Measurements from ENCODE around the gene ZNRF2. TPM values are rescaled to one million over a fixed set of nuclear protein-coding genes. Genes with fewer than 3 reads are reported as not detected.

ZNRF2 gene
- total RNA-seq, 4 donors from 2014 or later, result 60.8 to 83.0 (median 69.6) TPM

GRCh38 chr7:30247541-30248401 is 36.6 kb upstream of the ZNRF2 start:
- in situ Hi-C loops (cut with MboI; ENCODE audit: low pct_ligation_motif_present in 1 of 4, low pct_unique_long_range_greater_than_20kb in 1 of 4, low sequenced_read_pairs in 3 of 4), result no loop called here
- Histone ChIP-seq H3K9me3 (no peaks in the 10 kb centered on the region), H3K27ac (no peak overlapping the region)

GRCh38 chr7:30249316-30249715 is 35.1 kb upstream of the ZNRF2 start:
- Histone ChIP-seq H3K27me3 (no peaks in the 10 kb centered on the region), H3K36me3 (no peaks in the 10 kb centered on the region), H3K9me3 (no peaks in the 10 kb centered on the region), H3K4me1 (peaks cover 0 to 20% (median 17%) of the 10 kb centered on the region in 4 donors), H3K27ac (no peak overlapping the region), H3K4me3 (no peak overlapping the region)
- intact Hi-C loops (cut with DNase I; ENCODE audit: low total_unique reads), result no loop called here
- in situ Hi-C loops (cut with MboI; ENCODE audit: low pct_ligation_motif_present in 1 of 4, low pct_unique_long_range_greater_than_20kb in 1 of 4, low sequenced_read_pairs in 3 of 4), result no loop called here
- DNase-seq, result no peak
- WGBS, 2 donors (ENCODE audit: low coverage in 1 of 2), result 89 to 100% methylated on average over 2 of the region's 2 CpGs
- TF ChIP-seq POLR2AphosphoS5 (IDR thresholded peaks at IDR 0.05) (no peak), CTCF (IDR thresholded peaks at IDR 0.05) (no peak), POLR2A (IDR thresholded peaks at IDR 0.05) (no peak), EP300 (IDR thresholded peaks at IDR 0.05; ENCODE audit: low read depth) (no peak)

More at GRCh38 chr7:30247541-30248401, 36.6 kb upstream of the ZNRF2 start:
- H3K4me3 ChIP-seq, result no peak overlapping the region
- peaks cover 0 to 5% (median 2%) of the 10 kb centered on the region in 4 donors for H3K4me1 ChIP-seq
- H3K36me3 ChIP-seq, result no peaks in the 10 kb centered on the region
- no peaks in the 10 kb centered on the region for H3K27me3 ChIP-seq
- 52 to 85% methylated on average over 3 to 6 of the region's 6 CpGs for WGBS, 2 donors (ENCODE audit: low coverage in 1 of 2)
- TF ChIP-seq POLR2AphosphoS5 (IDR thresholded peaks at IDR 0.05) (no peak), EP300 (IDR thresholded peaks at IDR 0.05; ENCODE audit: low read depth) (no peak), POLR2A (IDR thresholded peaks at IDR 0.05) (no peak), CTCF (IDR thresholded peaks at IDR 0.05) (no peak)
- no peak for DNase-seq
- intact Hi-C loops (cut with DNase I; ENCODE audit: low total_unique reads), result no loop called here

GRCh38 chr7:30249986-30250774 is 34.2 kb upstream of the ZNRF2 start:
- WGBS, 2 donors (ENCODE audit: low coverage in 1 of 2), result 61 to 78% methylated on average over 2 of the region's 2 CpGs
- TF ChIP-seq CTCF (IDR thresholded peaks at IDR 0.05) (no peak), POLR2AphosphoS5 (IDR thresholded peaks at IDR 0.05) (no peak), EP300 (IDR thresholded peaks at IDR 0.05; ENCODE audit: low read depth) (no peak), POLR2A (IDR thresholded peaks at IDR 0.05) (no peak)
- Histone ChIP-seq H3K9me3 (no peaks in the 10 kb centered on the region), H3K27me3 (no peaks in the 10 kb centered on the region), H3K27ac (no peak overlapping the region), H3K36me3 (no peaks in the 10 kb centered on the region), H3K4me3 (no peak overlapping the region), H3K4me1 (peaks cover 0 to 24% (median 21%) of the 10 kb centered on the region in 4 donors)
- intact Hi-C loops (cut with DNase I; ENCODE audit: low total_unique reads) (no loop called here), in situ Hi-C loops (cut with MboI; ENCODE audit: low pct_ligation_motif_present in 1 of 4, low pct_unique_long_range_greater_than_20kb in 1 of 4, low sequenced_read_pairs in 3 of 4) (loop anchor here in 1 of 4 donors (25.0 kb wide), 1 partner anchor 312 kb away; no protein-coding TSS in a partner anchor)
- DNase-seq, result no peak

- Histone ChIP-seq H3K4me1 (peaks cover 0 to 38% (median 30%) of the 10 kb centered on the region in 4 donors), H3K4me3 (no peak overlapping the region), H3K36me3 (no peaks in the 10 kb centered on the region), H3K27me3 (no peaks in the 10 kb centered on the region), H3K27ac (no peak overlapping the region), H3K9me3 (no peaks in the 10 kb centered on the region)
- WGBS, 2 donors (ENCODE audit: low coverage in 1 of 2), result 89 to 97% methylated on average over 6 to 7 of the region's 7 CpGs
- intact Hi-C loops (cut with DNase I; ENCODE audit: low total_unique reads) (no loop called here), in situ Hi-C loops (cut with MboI; ENCODE audit: low pct_ligation_motif_present in 1 of 4, low pct_unique_long_range_greater_than_20kb in 1 of 4, low sequenced_read_pairs in 3 of 4) (loop anchor here in 1 of 4 donors (25.0 kb wide), 1 partner anchor 310 kb away; no protein-coding TSS in a partner anchor)
- TF ChIP-seq POLR2A (IDR thresholded peaks at IDR 0.05) (no peak), EP300 (IDR thresholded peaks at IDR 0.05; ENCODE audit: low read depth) (no peak), POLR2AphosphoS5 (IDR thresholded peaks at IDR 0.05) (no peak), CTCF (IDR thresholded peaks at IDR 0.05) (no peak)
- DNase-seq, result no peak
Measured at GRCh38 chr7:30251708-30252329, 32.6 kb upstream of the ZNRF2 start.

Measured in transverse colon (tissue), 4 donors.